Measurements from ENCODE around the gene CAMK2D. TPM values are rescaled to one million over a fixed set of nuclear protein-coding genes. Genes with fewer than 3 reads are reported as not detected.

CAMK2D gene
- total RNA-seq, 1 experiment from 2014 or later = 29.5 TPM

DNA sequence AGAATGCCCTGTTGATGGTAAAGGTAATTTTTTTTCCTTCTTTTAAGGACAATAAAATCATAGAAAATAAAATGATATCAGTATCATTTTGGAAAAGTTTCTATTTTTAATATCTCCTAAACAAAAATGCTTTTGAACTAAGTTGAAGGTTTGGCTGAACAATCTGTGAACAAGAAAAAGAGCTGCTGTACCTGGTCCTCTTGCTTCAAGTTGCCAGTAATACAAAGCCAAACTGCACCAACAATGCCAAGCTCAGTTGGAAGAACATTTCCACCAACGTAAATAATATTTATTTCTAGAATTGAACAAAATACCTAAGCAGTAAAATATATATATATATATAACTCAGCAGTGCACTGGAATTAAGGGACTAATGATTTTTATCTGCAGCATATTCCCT lies 132.8 kb downstream of the CAMK2D start:
- POLR2A ChIA-PET = interaction anchor here (0.8 kb wide), 1 partner anchor 9 kb away, joined by 3 read pairs; no protein-coding TSS in a partner anchor
- no TSS peak for BruUV-seq (replicated peaks)

GRCh38 chr4:113627321-113627720 lies 134.2 kb downstream of the CAMK2D start:
- ATAC-seq (no peak), DNase-seq (ENCODE audit: low read depth, low spot score) (no peak)
- no peak for TF ChIP-seq POLR2AphosphoS5 (IDR thresholded peaks at IDR 0.05; ENCODE audit: low read depth, low read length)
- TF ChIP-seq SIN3A (IDR thresholded peaks at IDR 0.05; ENCODE audit: borderline replicate concordance, insufficient read depth, low read depth, low read length) = no peak
- TF ChIP-seq, protein P1, sequence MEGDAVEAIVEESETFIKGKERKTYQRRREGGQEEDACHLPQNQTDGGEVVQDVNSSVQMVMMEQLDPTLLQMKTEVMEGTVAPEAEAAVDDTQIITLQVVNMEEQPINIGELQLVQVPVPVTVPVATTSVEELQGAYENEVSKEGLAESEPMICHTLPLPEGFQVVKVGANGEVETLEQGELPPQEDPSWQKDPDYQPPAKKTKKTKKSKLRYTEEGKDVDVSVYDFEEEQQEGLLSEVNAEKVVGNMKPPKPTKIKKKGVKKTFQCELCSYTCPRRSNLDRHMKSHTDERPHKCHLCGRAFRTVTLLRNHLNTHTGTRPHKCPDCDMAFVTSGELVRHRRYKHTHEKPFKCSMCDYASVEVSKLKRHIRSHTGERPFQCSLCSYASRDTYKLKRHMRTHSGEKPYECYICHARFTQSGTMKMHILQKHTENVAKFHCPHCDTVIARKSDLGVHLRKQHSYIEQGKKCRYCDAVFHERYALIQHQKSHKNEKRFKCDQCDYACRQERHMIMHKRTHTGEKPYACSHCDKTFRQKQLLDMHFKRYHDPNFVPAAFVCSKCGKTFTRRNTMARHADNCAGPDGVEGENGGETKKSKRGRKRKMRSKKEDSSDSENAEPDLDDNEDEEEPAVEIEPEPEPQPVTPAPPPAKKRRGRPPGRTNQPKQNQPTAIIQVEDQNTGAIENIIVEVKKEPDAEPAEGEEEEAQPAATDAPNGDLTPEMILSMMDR (IDR thresholded peaks at IDR 0.05) = no peak
- TF ChIP-seq TCF7L2 (IDR thresholded peaks at IDR 0.05; ENCODE audit: low read depth, low read length) = no peak
- TF ChIP-seq REST (IDR thresholded peaks at IDR 0.05; ENCODE audit: insufficient read depth in 1 of 2, low read depth in 2 of 2, low read length in 1 of 2) = no peak
- CTCF ChIA-PET = no interaction called here
- Histone ChIP-seq H3K9me3 (ENCODE audit: control insufficient read depth, insufficient read depth, low read depth, low read length) (no peaks in the 10 kb centered on the region), H3K36me3 (ENCODE audit: control insufficient read depth, insufficient read depth, low read length) (no peaks in the 10 kb centered on the region; the same call in 1 of the 2 replicates), H3K27me3 (ENCODE audit: control insufficient read depth, insufficient read depth, low read length) (no peaks in the 10 kb centered on the region), H3K27ac (ENCODE audit: low read length) (peak overlapping the region; percentile 4; the same call in 1 of the 2 replicates), H3K4me3 (ENCODE audit: low read depth in 2 of 2, low read length in 2 of 2) (no peak overlapping the region), H3K4me1 (ENCODE audit: control insufficient read depth, insufficient read depth, low read length) (peaks cover 3% of the 10 kb centered on the region; the same call in 1 of the 2 replicates)
- POLR2A ChIA-PET = no interaction called here
- no TSS peak for BruUV-seq (replicated peaks)
- in situ Hi-C loops (cut with HindIII; ENCODE audit: low pct_unique_long_range_greater_than_20kb, low sequenced_read_pairs) = no loop called here
- intact Hi-C loops (cut with micrococcal nuclease; ENCODE audit: unreplicated experiment) = no loop called here

More for the DNA sequence above, 132.8 kb downstream of the CAMK2D start:
- peaks cover 3% of the 10 kb centered on the region for H3K4me1 ChIP-seq (ENCODE audit: control insufficient read depth, insufficient read depth, low read length)
- intact Hi-C loops (cut with micrococcal nuclease; ENCODE audit: unreplicated experiment) (no loop called here), in situ Hi-C loops (cut with HindIII; ENCODE audit: low pct_unique_long_range_greater_than_20kb, low sequenced_read_pairs) (no loop called here)
- DNase-seq (ENCODE audit: low read depth, low spot score) (no peak), ATAC-seq (no peak)
- H3K9me3 ChIP-seq (ENCODE audit: control insufficient read depth, insufficient read depth, low read depth, low read length) = no peaks in the 10 kb centered on the region
- TF ChIP-seq REST (IDR thresholded peaks at IDR 0.05; ENCODE audit: insufficient read depth in 1 of 2, low read depth in 2 of 2, low read length in 1 of 2) = no peak
- TF ChIP-seq SIN3A (IDR thresholded peaks at IDR 0.05; ENCODE audit: borderline replicate concordance, insufficient read depth, low read depth, low read length) = no peak
- no peak for TF ChIP-seq POLR2AphosphoS5 (IDR thresholded peaks at IDR 0.05; ENCODE audit: low read depth, low read length)
- TF ChIP-seq, protein P1 (IDR thresholded peaks at IDR 0.05) = no peak
- TF ChIP-seq TCF7L2 (IDR thresholded peaks at IDR 0.05; ENCODE audit: low read depth, low read length) = no peak
- no peak overlapping the region for H3K27ac ChIP-seq (ENCODE audit: low read length)
- no peaks in the 10 kb centered on the region for H3K27me3 ChIP-seq (ENCODE audit: control insufficient read depth, insufficient read depth, low read length)
- no peak overlapping the region for H3K4me3 ChIP-seq (ENCODE audit: low read depth in 2 of 2, low read length in 2 of 2)
- CTCF ChIA-PET = no interaction called here
- no peaks in the 10 kb centered on the region for H3K36me3 ChIP-seq (ENCODE audit: control insufficient read depth, insufficient read depth, low read length)
